Measurements from ENCODE around the gene NRXN3. TPM values are rescaled to one million over a fixed set of nuclear protein-coding genes. Genes with fewer than 3 reads are reported as not detected.

Gene NRXN3
- total and polyA plus RNA-seq, 2 experiments from 2014 or later = 5.7 to 7.1 TPM

- Histone ChIP-seq H3K9me3 (ENCODE audit: low read depth) (no peaks in the 10 kb centered on the region), H3K4me1 (ENCODE audit: insufficient read depth) (no peaks in the 10 kb centered on the region), H3K79me2 (no peaks in the 10 kb centered on the region), H3K27me3 (no peaks in the 10 kb centered on the region), H3K4me2 (no peak overlapping the region), H2AFZ (no peak overlapping the region), H3K36me3 (replicated peaks; ENCODE audit: insufficient read depth, low read depth) (no peaks in the 10 kb centered on the region), H3K27ac (no peak overlapping the region), H3K9me2 (replicated peaks; ENCODE audit: insufficient read depth) (no peaks in the 10 kb centered on the region), H4K20me1 (ENCODE audit: insufficient read depth, poor library complexity, severe bottlenecking) (no peaks in the 10 kb centered on the region), H3K4me3 (no peak overlapping the region)
- TF ChIP-seq EZH2 (IDR thresholded peaks at IDR 0.05; ENCODE audit: borderline replicate concordance) = no peak
- no peak for TF ChIP-seq CTCF (IDR thresholded peaks at IDR 0.05; ENCODE audit: poor library complexity)
- WGBS (ENCODE audit: low lambda C conversion rate, missing lambda C conversion rate) = 57% methylated on average over 1 of the region's 1 CpG
- DNase-seq (ENCODE audit: low spot score) = no peak
These were observed 1746.7 kb downstream of the NRXN3 start for GRCh38 chr14:79916892-79917291.

Small RNAs within 50 kb of the gene (small RNA-seq; reads per million reads assigned to genes)
- gene RNA5SP388 = not detected
